ENCODE data around the gene ANKIB1. TPM values are rescaled to one million over a fixed set of nuclear protein-coding genes. Genes with fewer than 3 reads are reported as not detected.

Gene ANKIB1
- total and polyA plus RNA-seq, 4 donors: 3.9 to 14.8 (median 8.4) TPM

DNA sequence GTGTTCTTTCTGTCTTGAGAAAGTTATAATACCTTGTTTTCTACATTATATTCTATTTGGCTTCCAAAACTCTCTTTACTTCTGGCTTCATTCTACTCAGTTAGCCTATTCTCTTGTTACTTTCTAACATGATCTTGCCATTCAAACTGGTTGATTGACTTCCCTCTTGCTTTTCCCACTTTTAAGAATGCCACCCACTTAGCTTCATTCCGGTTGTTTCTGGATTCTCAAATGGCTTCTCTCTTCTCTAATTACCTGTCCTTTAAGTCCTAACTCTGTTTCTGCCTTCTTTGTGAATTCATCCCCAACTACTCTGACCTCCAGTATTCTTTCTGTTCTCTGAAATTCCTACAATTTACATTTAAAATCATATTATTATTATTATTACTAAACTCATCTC, 52.0 kb downstream of the ANKIB1 start:
- DNase-seq (ENCODE audit: low spot score): no peak
- Histone ChIP-seq H3K36me3 (ENCODE audit: control insufficient read depth in 4 of 4, insufficient read depth in 3 of 4, low read depth in 1 of 4, low read length in 3 of 4) (peaks cover 0 to 6% (median 0%) of the 10 kb centered on the region in 4 donors), H3K27ac (ENCODE audit: low read depth in 1 of 2, low read length in 2 of 2) (no peak overlapping the region), H3K4me3 (ENCODE audit: low read depth in 1 of 3, low read length in 3 of 3) (no peak overlapping the region), H3K4me1 (ENCODE audit: control insufficient read depth in 4 of 4, insufficient read depth in 4 of 4, low read length in 3 of 4) (peaks cover 0 to 18% (median 4%) of the 10 kb centered on the region in 4 donors), H3K9me3 (ENCODE audit: control insufficient read depth in 4 of 4, low read length in 3 of 4) (no peaks in the 10 kb centered on the region), H3K9ac (ENCODE audit: low read depth in 1 of 2, low read length in 2 of 2) (no peak overlapping the region), H3K27me3 (ENCODE audit: control insufficient read depth in 4 of 4, insufficient read depth in 4 of 4, low read length in 3 of 4) (no peaks in the 10 kb centered on the region)
- WGBS: 95% methylated on average over 1 of the region's 1 CpG
- TF ChIP-seq HNF4G (IDR thresholded peaks at IDR 0.05): no peak
- no peak for TF ChIP-seq TAF1 (conservative IDR thresholded peaks at IDR 0.05)
- TF ChIP-seq SP1 (IDR thresholded peaks at IDR 0.05): no peak
- TF ChIP-seq FOXA2 (IDR thresholded peaks at IDR 0.05): no peak
- TF ChIP-seq, protein P1, sequence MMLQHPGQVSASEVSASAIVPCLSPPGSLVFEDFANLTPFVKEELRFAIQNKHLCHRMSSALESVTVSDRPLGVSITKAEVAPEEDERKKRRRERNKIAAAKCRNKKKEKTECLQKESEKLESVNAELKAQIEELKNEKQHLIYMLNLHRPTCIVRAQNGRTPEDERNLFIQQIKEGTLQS (IDR thresholded peaks at IDR 0.05): no peak
- TF ChIP-seq, protein P2, sequence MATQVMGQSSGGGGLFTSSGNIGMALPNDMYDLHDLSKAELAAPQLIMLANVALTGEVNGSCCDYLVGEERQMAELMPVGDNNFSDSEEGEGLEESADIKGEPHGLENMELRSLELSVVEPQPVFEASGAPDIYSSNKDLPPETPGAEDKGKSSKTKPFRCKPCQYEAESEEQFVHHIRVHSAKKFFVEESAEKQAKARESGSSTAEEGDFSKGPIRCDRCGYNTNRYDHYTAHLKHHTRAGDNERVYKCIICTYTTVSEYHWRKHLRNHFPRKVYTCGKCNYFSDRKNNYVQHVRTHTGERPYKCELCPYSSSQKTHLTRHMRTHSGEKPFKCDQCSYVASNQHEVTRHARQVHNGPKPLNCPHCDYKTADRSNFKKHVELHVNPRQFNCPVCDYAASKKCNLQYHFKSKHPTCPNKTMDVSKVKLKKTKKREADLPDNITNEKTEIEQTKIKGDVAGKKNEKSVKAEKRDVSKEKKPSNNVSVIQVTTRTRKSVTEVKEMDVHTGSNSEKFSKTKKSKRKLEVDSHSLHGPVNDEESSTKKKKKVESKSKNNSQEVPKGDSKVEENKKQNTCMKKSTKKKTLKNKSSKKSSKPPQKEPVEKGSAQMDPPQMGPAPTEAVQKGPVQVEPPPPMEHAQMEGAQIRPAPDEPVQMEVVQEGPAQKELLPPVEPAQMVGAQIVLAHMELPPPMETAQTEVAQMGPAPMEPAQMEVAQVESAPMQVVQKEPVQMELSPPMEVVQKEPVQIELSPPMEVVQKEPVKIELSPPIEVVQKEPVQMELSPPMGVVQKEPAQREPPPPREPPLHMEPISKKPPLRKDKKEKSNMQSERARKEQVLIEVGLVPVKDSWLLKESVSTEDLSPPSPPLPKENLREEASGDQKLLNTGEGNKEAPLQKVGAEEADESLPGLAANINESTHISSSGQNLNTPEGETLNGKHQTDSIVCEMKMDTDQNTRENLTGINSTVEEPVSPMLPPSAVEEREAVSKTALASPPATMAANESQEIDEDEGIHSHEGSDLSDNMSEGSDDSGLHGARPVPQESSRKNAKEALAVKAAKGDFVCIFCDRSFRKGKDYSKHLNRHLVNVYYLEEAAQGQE (IDR thresholded peaks at IDR 0.05): no peak
- TF ChIP-seq EGR1 (IDR thresholded peaks at IDR 0.05; ENCODE audit: low read depth in 2 of 2): no peak
- TF ChIP-seq FOXA1 (IDR thresholded peaks at IDR 0.05): no peak
- TF ChIP-seq, protein P3, sequence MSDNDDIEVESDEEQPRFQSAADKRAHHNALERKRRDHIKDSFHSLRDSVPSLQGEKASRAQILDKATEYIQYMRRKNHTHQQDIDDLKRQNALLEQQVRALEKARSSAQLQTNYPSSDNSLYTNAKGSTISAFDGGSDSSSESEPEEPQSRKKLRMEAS (IDR thresholded peaks at IDR 0.05): no peak
- TF ChIP-seq HNF4A (conservative IDR thresholded peaks at IDR 0.05): no peak
- TF ChIP-seq JUND (IDR thresholded peaks at IDR 0.05): no peak
- TF ChIP-seq, protein P4, sequence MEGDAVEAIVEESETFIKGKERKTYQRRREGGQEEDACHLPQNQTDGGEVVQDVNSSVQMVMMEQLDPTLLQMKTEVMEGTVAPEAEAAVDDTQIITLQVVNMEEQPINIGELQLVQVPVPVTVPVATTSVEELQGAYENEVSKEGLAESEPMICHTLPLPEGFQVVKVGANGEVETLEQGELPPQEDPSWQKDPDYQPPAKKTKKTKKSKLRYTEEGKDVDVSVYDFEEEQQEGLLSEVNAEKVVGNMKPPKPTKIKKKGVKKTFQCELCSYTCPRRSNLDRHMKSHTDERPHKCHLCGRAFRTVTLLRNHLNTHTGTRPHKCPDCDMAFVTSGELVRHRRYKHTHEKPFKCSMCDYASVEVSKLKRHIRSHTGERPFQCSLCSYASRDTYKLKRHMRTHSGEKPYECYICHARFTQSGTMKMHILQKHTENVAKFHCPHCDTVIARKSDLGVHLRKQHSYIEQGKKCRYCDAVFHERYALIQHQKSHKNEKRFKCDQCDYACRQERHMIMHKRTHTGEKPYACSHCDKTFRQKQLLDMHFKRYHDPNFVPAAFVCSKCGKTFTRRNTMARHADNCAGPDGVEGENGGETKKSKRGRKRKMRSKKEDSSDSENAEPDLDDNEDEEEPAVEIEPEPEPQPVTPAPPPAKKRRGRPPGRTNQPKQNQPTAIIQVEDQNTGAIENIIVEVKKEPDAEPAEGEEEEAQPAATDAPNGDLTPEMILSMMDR (IDR thresholded peaks at IDR 0.05; ENCODE audit: low read depth, low read length, missing input control): no peak
- TF ChIP-seq, protein P5, sequence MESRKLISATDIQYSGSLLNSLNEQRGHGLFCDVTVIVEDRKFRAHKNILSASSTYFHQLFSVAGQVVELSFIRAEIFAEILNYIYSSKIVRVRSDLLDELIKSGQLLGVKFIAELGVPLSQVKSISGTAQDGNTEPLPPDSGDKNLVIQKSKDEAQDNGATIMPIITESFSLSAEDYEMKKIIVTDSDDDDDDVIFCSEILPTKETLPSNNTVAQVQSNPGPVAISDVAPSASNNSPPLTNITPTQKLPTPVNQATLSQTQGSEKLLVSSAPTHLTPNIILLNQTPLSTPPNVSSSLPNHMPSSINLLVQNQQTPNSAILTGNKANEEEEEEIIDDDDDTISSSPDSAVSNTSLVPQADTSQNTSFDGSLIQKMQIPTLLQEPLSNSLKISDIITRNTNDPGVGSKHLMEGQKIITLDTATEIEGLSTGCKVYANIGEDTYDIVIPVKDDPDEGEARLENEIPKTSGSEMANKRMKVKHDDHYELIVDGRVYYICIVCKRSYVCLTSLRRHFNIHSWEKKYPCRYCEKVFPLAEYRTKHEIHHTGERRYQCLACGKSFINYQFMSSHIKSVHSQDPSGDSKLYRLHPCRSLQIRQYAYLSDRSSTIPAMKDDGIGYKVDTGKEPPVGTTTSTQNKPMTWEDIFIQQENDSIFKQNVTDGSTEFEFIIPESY (IDR thresholded peaks at IDR 0.05): no peak
- TF ChIP-seq NR2F2 (IDR thresholded peaks at IDR 0.05): no peak
- TF ChIP-seq YY1 (IDR thresholded peaks at IDR 0.05): no peak
- no peak for TF ChIP-seq GABPA (IDR thresholded peaks at IDR 0.05 in 1 of 2, conservative IDR thresholded peaks at IDR 0.05 in 1 of 2)
- no peak for TF ChIP-seq RAD21 (IDR thresholded peaks at IDR 0.05)
- no peak for TF ChIP-seq RXRA (IDR thresholded peaks at IDR 0.05)
